ENCODE measurements around the gene ARGLU1. TPM values are rescaled to one million over a fixed set of nuclear protein-coding genes. Genes with fewer than 3 reads are reported as not detected.
"Not testable (repeated sequence)": the region's sequence is repeated elsewhere in the genome, so short reads cannot be mapped to it uniquely, and the experiment has no call there.

Gene ARGLU1
- 84.1 TPM for polyA plus RNA-seq (2013, experiment 1 of 2; ENCODE audit: insufficient read length)
- 96.4 TPM for polyA plus RNA-seq (2013, experiment 2 of 2; ENCODE audit: insufficient read length)

DNA sequence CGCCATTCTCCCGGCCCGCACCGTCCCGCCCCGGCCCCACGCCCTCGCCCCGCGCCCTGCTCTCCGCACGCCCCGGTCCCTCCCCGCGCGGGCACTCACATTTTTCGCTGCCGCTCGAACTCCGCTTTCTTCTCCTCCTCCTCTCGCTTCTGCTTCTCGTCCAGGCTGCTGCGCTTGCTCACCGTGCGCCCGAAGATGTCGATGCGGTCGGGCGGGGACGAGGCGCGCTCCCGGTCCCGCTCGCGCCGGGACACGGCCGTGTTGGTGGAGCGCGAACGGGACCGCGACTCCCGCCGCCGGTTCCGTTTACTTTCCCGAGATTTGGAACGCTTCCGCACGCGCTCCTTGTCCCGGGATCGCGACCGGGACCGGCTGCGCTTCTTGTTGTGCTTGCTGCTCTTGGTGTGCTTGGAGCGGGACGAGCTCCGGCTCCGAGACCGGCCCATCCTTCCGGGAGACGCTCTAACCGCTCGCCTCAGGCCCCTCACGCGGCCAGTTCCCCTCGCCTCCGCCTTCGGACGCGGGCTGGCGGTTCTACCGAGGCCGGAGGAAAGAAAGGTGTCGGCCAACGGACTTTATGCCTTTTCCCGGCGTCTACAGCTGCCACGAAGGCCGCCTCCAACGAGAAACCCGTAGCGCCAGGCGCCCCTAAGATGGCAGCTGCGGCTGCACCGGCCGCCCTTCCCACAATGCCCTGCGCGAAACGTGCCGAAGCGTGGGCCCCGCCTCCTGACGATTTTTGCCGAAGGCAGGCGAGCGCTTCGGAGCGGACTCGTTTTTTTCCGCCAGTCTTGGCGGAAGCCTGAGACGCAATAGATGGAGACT is at the start of gene ARGLU1:
Gene ARGLU1 (minus strand): TSS at position 664 of the 825 bp plus-strand sequence. CDS start 218 bp downstream, at position 446.
- peak; percentile 92 for DNase-seq

DNA sequence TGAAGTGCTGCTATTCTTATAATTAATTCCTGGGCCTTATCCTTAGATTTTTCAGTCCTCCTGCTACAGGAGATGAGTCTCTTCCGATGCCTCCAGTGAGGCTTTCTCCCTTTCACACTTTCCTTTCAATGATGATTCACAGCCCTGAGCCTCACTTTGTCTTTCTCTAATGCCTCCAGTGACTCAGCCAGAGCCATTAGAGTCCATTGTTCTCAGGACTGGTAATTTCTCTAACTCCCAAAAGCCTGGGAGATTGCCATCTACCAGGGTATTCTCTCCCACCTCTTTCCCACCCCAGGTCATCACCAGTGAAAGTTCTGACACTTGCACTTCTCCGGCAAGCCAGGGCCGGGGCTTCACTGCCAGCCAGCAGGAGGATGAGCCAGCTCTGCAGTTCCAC is 49.6 kb upstream of the ARGLU1 start:
- peak; percentile 52 for DNase-seq

GRCh38 chr13:106616729-106617128 is 48.8 kb upstream of the ARGLU1 start:
- DNase-seq, result no peak

GRCh38 chr13:106614874-106615273 is 46.9 kb upstream of the ARGLU1 start:
- DNase-seq, result no peak

DNA sequence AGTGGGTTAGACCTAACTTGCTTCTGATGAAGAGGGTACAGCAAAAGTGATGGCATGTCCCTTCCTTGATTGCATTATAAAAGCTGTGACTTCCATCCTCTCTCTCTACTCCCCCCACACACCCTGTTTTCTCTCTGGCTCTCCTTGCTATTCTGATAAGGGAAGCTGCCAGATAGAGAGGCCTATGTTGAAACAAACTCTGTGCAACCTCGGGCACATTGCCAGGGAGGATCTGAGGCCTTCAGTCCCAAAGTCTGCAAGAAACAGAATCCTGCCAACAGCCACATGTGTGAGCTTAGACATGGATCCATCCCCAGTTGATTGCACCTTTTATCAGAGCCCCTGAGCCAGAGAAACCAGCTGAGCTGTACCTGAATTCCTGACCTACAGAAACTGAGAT is 44.8 kb upstream of the ARGLU1 start:
- DNase-seq, result no peak

- peak; percentile 37 for DNase-seq
Observed at GRCh38 chr13:106610486-106610885, 42.5 kb upstream of the ARGLU1 start.

DNA sequence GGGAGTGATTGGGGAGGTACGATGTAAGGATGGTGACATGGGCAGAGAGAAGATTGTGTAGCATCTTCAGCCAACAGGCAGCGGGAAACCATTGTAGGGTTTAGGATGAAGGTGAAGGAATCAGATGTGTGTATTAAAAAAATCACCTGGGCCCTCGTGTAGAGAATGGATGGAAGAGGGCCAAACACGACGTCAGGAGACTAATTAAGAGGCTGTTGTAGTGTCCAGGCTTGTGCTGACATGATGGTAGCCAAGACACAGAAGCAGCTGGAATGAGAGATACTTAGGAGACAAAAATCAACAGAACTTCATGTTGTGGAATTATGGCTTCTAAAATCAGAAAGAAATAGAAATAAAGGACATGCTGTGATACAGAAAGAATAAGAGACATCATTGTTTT is 41.2 kb upstream of the ARGLU1 start:
- no peak for DNase-seq

GRCh38 chr13:106603546-106603945 is 35.6 kb upstream of the ARGLU1 start:
- DNase-seq, result no peak

DNA sequence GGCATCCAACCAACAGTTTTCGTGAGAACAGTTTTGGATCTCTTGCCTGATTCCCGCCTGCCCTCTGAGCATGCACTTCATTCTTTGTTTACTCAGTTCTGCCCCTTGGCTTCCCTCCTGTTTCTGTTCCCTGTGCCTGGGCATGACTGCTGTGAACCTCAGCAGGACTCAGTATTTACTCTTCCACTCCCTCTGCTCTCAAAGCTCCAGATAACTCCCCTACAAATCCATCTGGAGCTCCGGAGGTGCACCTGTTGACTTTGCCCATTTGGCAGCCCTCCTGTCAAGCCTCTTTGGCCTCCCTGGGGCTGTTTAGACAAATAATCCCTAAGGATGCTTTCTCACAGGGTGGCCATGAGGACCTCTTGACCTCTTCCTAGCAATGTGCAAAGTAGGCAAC is 34.2 kb upstream of the ARGLU1 start:
- DNase-seq, result no peak

DNA sequence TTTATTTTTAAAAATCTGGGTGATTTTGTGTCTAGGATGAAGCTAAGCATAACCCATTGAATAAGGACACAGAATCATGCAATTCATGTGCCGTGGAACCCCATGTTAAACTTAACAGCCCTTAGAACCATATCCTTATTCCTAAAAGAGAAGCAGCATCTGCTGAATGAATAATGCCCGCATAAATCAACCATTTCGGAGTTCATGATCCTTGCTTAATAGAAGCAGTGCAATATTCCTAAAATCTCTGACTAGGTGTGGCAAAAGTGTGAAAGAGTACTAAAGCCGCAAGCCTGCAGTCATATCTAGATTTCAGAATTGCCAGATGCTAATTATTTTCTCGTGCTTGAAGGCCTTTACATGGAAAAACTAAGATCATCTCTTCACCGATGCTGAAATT is 33.6 kb upstream of the ARGLU1 start:
- no peak for DNase-seq

DNA sequence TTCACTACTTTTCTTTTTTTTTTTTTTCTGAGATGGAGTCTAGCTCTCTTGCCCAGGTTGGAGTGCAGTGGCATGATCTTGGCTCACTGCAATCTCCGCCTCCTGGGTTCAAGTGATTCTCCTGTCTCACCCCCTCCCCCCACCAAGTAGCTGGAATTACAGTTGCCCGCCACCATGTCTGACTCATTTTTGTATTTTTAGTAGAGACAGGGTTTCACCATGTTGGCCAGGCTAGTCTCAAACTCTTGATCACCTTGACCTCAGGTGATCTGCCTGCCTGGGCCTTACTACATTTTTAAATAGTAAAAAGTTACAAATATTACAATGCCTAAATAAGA is 32.8 kb upstream of the ARGLU1 start:
- not testable (repeated sequence) for DNase-seq

DNA sequence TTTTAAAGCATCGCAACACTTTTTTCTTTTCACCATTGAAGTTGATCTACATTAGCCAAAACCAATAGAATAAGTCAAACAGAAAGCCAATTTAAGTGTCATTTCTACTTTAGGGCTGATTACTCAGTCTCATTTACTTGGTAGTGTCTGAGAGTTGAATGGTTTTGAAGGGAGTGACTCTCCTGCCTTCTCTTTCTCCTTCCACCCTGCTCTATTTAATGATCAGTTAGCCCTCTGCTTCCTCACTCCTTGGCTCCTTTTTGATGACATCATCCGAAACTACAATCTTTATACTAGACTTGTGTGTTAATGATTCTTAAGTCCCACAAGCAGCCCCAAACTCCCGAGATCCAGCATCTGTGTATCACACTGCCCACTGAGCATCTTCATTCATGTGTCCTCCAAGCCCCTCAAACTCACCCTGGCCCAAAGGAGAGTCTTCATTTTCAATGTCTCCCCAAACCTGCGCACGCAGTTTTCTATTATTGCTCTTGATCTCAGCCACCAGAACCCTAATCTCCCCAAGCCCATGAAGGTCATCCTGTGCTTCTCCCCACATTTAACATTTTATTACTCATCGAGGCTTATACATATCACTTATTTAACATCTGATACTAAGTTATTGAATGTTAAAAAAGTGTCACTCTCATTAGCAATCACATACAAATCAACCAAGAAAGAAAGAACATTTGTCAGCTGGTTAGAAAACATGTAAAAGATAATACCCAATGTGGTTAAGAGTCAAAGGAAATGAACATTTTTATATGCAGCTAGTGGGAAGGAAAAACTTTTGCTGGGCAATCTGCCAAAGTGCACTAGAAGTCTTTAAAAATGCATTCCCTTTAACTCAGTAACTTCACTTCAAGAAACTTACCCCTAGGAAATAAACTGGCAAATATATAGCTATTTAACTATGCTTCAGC is 32.2 kb upstream of the ARGLU1 start:
- peak; percentile 91 for DNase-seq

GRCh38 chr13:106597749-106598395 is 29.9 kb upstream of the ARGLU1 start:
- DNase-seq, result no peak

- DNase-seq, result peak; percentile 60
Observed at GRCh38 chr13:106597186-106597585, 29.2 kb upstream of the ARGLU1 start.

DNA sequence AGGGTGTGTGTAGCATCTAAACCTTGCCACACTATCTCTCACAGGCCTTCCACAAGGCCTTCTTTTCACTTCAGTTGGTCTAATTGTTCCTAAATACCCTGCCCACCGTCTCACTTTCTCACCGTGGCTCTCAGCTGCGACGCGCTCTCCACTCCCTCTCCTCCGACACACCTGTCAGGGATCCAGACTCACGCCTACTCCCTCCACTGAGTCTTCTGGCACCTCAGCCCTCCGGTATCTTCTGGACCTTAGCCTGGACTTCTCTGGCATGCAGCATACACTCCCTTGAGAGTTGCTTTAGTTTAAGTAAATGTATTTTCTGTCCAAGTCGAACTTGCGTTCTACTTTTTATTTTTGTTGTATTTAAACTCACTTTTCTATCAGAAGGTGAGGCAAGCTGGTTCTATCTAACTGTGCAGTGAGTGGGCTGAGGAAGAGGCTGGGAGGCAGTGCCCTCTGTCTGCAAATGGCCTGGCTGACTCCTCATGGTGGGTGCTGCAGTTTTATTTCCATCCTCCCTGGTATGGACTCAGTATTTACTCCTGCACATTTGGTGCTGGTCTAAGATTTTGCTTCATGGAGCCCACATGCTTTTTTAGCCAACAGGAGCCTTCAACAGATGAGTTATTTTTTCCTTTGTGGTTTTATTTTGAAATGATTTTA is 28.5 kb upstream of the ARGLU1 start:
- DNase-seq, result no peak

DNA sequence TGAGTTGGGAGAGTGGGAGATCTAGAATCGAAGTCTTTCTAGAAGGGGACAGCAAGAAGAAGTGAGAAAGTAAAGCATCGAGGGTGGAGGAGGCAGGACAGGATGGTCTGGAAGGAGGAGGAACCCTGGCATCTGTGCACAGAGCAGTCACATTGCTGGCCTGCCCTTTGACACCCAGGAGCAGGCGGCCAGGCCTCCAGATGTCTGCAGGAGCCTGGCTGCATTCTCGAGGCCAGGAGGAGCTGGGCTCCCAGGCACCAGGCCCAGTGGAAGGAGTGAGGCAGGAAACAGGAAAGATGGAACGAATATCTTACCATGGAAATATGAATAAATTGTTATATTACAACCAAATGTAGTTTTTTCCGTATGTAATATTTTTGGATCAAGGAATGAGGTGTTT is 27.7 kb upstream of the ARGLU1 start:
- DNase-seq, result no peak

DNA sequence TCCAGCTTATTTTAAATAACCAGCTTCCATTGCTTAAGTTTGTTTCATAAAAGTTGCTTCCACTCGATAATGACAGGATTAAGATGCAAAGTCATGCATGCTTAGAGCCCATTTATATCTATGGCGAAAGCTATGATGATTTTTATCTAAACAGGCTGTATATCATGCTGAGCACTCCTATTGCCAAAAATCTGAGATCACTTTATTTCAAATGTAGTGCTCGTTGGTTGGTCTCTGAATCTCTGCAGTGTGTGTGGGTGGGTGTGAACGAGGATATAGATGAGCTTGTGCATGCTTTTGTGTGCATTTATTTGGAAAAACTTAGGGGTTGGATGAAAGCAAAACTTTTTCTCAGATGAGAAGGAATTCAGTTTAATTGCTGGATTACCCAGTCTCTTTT is 27.0 kb upstream of the ARGLU1 start:
- DNase-seq, result no peak

- no peak for DNase-seq
Observed at GRCh38 chr13:106593132-106593531, 25.2 kb upstream of the ARGLU1 start.

DNA sequence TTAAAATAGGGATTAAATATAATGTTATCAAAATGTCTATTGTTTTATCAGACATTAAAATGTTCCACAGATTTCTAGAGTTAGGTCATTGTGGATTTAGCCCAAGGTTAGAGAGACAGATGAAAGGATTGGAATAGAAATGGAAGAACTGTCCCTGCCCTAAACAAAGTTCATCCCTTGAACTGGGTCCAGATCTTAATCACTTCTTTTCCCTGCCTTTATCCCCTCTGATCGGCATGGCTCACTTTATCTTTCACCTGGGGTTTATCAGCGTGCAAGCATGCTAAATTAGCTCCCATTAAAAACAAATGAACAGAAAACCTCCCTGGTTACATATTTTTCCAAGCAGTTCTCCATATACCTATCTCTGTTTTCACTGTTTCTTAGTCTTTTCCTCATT is 23.4 kb upstream of the ARGLU1 start:
- DNase-seq, result no peak

DNA sequence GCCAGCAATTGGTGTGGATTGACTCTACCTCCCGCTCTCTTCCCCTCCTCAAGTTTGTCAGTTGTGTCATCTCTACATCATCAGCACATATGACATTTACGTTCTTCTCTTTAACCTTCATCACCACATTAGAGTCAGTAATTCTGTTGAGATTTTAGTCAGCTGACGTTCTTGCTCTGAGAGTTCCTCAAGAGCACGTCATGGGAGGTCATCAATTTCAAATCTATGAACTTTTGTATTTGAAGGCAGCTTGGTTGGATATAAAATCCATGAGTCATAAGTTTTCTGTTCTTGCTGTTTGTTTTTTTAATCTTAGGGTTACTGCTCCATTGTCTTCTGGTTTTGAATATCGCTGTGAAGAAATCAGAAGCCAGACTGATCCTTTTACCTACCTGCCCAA is 21.8 kb upstream of the ARGLU1 start:
- DNase-seq, result no peak

- no peak for DNase-seq
Observed at GRCh38 chr13:106588367-106588766, 20.4 kb upstream of the ARGLU1 start.

- DNase-seq, result no peak
Observed at GRCh38 chr13:106587787-106588186, 19.9 kb upstream of the ARGLU1 start.
